HG03139 (cell line): ENCODE results near the gene SETD6.
A peak's percentile ranks its signal among the peaks of the same experiment; 100 is the strongest.

Experiments
- ATAC-seq: cut with Tn5 transposase; IDR thresholded peaks from one replicate; pipeline ENCODE4 v1.9.1; 2021; ENCODE audit not compliant: unreplicated experiment

Gene SETD6

DNA sequence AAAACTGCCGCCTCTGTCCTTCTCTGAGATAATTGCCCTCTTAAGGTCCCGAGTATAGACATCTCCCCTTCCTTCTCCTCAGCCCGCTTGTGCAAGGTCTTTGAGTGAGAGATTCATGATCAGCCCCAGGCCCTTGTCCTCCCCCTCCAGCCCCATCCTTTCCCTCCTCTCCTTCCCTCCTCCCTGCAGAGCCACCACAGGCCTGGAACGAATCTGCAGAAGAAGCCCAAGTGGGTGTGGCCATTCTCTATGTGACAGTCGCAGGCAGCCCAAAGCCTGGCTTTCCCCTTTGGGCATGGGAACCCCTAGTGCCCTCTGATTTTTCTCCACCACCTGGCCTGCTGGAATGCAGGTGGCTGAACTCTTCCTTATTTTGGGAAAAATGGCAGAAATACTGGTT, 22.6 kb upstream of the SETD6 start:
- no peak for ATAC-seq

DNA sequence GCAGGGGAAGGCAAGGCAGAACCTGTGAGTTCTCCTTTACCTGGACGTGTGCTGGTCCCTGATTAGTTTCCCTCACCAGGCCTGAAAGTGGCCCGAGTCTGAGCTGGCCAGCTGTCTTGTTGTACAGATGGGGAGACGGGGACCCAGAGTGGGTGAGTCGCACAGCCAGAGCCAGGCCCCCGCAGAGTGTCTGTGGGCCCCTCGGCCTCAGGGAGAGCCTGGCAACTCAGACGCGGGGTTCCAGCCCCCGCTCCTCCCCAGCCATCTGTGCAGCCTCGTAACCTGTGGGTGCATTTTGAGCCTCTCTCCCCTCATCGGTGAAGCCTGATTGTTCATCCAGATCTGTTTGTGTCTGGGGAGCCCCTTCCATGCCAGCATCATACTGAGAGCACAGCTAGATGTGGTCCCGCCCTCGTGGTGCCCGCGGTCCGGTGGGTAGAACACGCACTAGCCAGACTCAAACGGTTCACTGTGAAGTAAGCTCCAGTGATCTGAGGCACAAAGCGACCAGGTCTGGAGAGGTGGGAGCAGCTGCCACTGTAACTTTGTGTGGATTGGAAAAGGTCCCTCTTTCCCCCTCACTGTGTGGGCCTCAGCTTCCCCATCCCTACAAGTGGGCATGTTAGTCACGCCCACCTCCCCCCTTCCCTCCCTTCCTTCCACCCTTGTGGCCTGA, 21.4 kb upstream of the SETD6 start:
- no peak for ATAC-seq

DNA sequence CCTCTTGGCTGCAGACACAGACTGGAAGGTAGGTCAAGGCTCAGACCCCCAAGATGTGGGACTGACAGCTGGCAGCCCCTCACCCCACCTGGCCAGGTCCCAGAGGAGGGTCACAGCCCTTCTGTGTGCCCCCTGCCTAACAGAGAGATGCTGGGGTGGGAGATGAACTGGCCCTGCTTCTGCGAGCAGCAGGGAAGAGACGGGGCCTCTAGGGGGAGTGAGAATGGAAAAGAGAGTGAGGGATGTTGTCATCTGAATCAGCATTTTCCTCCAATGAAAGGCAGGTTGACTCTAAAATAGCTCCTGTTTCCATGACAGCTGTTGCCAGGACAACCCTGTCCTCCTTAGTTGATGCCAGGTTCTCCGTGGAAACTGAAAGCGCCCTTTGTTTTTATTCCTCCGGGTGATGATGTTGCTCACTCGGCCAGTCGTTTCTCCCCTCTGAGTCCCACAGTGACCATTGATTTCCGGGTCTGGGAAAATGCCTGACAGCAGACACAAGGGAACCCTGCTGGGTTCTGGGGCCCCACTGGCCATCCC, 20.3 kb upstream of the SETD6 start:
- ATAC-seq, result peak; percentile 52

DNA sequence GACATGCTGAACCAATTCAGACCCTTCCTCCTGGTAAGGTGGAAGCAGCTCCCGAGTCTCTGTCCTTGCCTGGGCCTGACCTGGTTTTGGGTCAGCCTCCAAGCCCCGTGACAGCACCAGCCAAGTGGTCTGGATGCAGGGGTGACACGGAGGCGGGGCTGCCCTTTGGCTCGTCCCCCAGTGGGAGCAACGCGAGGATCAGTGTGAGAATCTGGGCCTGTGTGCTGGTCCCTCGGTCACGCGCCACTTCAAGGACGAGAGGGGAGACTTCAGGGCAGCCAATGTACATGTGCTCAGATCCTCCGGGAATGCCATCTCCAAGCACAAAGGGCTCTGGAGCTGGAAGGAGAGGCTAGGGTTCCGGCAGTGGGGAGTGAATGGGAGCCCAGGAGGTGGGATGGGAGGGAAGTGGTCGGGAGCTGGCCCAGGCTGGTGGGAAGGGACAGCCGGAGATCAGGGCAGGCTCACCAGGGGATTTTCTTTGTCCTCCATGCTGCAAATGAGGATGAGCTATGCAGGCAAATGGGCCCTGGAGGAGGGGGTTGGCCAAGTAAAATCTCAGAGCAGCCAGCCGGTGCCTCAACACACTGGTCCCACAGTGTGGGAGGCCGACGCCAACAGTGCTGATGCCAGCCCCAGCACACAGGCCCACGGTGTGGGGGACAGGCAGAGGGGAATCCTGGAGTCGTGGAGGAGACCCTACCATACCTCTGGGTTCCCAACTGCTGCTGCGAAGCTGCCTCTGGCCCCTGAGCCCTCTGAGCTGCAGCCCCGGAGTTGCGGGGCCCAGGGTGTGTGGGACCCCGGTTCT, 19.6 kb upstream of the SETD6 start:
- no peak for ATAC-seq

DNA sequence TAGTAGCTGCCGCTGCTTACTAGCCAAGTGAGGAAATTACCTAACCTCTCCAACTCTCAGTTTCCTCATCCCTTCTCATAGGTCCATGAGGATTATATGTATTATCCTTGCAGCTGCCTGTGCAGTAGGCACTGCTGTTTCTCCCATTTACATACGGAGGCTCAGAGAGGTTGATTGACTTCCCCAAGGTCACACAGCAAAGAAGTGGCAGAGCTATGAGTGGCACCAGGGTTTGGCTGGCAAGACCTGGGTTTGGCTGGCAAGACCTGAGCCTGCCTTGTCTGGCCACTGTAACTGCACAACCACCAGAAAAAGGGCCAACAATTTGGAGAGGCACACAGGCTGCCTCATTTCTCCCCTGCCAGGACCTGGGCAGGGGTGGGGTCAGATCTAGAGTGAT, 17.8 kb upstream of the SETD6 start:
- ATAC-seq, result no peak

DNA sequence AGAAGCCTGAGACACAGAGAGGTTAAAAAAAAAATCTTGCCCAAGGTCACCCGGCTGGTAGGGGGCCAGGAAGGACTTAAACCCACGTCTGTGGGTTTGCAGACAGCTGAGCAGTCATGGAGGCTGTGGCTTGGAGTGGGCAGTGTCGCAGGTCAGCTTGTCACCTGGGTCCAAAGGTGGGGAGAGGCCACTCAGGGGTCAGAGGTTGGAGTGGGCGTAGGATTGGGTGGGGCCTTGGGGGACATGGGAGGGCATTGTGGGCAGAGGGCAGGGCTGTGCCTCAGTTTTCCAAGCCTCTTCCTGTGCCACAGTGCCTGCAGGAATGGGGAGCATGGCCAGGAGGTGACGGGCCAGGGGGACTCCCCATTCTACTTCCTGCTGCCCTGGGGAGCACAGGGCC, 17.4 kb upstream of the SETD6 start:
- ATAC-seq, result no peak

DNA sequence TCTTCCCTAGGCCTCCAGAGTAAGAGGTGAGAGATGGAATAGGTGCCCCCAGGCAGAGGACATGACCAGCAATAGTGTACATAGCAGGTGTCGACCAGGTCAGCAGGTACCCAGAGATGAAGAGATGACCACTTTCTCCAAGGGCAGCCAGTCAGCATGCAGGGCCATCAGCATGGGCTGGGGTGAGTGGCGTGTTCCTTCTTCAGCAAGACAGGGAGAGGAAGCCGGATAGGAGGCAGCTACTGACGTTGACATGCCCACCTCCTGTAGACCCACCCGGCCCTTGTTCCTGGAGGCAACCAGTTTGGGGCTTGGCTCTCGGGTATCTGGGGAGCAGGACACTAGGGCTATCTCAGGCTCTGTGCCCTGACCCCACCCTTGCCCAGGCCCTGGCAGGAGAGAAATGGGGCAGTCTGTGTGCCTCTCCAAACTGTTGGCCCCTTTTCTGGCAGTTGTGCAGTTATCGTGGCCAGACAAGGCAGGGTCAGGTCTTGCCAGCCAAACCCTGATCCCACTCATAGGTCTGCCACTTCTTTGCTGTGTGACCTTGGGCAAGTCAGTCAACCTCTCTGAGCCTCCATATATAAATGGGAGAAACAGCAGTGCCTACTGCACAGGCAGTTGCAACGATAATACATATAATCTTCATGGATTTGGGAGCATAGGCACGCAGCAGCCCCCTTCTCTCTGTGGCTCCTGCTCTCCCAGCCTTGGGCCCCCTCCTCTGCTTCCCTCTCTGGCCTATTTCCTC, 16.8 kb upstream of the SETD6 start:
- no peak for ATAC-seq

DNA sequence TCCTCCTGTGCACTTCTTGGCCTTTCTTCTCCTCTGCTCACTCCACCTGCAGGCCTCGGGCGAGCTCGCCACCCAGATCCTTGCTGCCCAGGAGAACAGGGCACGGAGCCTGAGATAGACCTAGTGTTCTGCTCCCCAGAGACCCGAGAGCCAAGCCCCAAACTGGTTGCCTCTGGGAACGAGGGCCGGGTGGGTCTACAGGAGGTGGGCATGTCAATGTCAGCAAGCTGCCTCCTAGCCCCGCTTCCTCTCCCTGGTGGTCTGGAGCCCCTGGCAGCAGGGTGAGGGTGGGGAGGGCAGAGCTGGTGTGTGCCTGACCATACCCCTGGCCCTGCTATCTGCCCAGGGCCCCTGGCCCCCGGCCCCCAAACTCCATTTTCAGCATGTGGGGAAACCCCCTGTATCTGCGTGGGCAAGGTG, 16.2 kb upstream of the SETD6 start:
- no peak for ATAC-seq

DNA sequence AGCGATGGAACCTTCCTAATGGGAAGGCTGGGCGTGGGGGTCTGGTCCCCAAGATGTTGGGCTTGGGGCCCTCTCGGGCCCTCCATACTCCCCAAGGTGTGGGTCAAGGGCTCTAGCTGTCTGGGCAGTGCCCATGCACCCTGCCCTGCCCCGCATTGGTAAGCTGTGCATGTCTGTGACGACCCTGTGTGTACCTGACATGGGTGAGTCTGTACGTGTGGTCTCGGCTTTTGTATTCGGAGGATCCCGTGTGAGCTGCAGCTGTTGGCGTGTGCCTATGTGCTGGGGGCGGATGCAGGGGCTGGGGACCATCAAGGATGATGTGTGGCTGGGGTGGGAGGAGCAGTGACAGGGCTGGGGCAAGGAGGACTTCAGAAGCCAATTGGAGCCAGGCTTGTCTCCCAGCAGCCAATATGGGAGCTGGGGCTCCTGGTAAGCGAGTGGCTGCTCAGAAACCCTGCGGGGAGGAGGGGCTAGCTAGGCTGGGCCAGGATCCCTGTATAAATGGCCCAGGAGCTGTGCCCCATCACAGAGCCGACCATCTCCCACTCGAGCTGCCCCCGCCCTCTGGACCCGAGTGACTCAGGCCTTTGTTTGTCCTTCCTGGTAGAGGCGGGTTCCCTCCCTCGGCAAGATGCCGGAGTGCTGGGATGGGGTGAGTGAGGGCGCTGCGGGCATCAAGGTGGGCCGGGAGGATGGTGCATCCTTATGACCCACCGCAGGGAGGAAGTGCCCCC, 15.5 kb upstream of the SETD6 start, which contains the start of gene NDRG4:
NDRG4 (plus strand) TSS at position 529 of the 737 bp plus-strand sequence; CDS start at position 635, 106 bp downstream.
- ATAC-seq, result peak; percentile 46

DNA sequence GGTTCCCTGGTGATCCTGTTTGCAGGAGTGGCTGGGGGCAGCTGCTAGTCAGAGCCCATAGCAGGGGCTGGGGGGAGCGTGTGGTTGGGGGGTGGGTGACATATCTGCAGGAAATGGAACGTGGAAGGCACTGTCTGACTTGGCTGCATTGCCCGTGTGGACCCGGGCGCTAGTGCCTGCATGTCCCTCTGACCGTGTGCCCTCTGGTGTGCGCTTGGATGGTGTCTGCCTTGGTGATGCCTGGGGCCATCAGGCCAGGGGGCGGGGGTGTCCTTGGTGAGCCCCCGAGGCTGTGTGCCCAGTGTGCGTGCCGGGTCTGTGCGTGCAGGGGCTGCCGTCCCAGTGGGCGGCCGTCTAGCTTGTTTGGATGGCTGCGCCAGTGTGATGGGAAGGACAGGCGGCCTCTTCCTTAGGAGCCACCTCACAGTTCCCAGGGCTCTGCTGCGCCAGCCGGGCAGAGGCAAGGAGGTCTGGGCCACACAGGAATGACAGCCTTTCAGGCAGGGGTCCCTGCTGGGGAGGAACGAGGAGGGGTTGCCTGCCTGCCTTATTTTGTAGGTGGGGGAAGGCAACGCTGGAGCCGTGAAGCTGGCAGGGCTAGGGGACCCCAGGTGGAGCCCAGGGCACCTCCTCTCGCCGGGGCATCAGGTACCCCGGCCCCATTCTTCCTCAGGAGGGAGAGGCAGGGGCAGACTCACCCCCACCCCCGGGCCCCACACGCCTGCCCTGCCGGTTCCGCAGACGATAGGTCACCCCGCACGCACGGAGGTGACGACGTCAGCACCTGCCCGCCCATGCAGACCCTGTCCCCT, 14.7 kb upstream of the SETD6 start:
- ATAC-seq, result no peak

DNA sequence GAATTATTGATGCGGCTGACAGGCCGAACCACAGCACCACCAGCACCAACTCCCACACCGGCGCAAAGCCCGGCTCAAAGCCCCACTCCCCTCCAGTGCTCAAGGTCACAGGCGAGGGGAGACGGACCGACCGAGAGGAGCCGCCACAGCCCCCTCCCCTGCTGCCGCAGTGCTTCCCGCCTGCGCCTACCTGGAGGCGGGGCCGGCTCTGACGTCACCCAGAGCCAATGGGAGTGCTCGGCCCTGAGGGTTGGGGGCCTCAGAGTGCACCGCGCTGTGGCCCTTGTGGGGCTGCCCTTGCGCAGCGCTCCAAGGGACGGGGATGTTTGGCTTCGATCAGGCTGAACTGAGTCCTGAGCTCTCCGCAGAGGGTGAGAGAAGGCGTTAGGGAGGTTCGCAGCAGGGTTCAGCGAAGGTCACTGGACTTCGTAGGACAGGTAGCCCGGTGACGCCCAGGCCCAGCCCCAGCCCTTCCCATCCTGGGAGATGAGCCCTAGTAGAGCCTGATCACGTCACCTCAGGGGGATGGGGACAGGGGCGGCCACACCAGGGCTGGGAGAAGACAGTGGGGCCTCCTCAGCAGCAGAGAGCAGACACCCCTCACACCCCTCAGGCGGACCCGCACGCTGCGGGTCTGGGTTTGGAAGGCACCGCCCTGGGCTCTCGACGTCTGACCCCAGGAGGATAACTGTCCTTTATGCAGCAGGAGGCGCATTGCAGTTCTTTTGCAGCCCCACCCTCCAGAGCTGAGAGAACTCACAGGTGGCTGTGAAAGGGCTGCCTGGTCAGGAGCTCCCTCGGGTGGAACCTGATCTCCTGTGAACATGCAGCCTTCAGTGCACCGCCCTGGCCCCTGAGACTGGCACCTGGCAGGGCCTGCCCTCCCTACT, 13.8 kb upstream of the SETD6 start:
- ATAC-seq, result no peak

DNA sequence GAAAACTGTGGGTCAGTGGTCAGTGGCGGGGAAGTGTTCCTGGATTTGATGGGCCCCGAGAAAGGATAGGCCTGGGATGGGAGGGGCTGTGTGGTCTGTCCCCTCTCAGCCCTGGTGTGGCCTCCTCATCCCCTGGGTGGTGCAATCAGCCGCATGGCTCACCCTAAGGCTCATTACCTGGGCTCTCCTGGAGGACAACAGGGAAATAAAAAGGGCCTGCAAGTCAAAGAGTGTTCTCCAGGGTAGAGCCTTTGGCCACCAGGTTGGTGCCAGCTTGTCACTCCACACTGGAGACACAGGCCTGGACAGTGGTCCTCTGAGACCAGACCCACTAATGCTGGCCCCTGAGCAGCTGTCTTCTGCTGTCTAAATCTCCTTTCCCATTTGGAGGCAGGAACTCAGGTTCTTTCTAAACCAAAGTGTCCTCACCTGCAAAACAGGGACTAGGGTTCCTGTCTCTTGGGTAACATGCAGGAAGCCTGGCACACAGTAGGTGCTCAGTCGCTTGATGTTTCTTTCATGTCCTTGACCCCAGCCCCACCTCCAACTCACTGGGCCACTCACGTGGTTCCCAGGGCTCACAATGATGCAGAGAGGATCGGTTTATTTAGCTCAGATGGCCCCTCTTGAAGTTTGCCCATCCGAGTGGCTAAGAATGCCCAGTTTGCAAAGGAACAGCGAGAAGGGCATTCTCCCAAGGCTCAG, 12.9 kb upstream of the SETD6 start:
- ATAC-seq, result no peak

DNA sequence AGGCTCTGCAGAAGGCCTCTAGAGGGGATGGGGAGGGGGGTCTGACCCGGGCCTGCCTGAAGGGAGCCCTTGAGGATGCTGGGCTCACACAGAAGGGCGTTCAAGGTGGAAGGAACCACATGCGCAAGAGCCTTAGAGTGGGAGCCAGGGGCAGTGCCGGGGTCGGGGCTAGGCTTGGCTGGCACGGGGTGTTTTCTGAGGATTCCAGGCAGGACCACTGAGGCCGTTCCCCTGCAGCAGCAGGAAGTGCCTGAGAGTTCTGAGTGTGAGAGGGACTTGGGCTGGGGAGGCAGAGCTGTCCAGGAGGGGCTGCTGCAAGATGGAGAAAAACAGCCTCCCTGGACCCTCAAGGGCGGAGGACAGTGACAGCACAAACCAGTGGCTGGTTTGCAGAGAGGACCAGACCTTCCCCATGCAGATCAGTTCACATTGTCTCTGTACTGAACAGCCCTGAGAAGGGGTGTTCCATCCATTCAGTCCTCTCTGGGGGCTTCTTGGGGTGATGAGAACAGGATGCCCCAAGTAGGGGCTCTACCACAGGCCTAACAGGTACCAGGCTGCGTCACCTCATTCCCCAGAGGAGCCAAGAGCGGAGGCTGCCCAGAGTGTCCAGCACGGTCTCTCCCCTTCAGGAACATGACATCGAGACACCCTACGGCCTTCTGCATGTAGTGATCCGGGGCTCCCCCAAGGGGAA, 12.0 kb upstream of the SETD6 start:
- no peak for ATAC-seq

DNA sequence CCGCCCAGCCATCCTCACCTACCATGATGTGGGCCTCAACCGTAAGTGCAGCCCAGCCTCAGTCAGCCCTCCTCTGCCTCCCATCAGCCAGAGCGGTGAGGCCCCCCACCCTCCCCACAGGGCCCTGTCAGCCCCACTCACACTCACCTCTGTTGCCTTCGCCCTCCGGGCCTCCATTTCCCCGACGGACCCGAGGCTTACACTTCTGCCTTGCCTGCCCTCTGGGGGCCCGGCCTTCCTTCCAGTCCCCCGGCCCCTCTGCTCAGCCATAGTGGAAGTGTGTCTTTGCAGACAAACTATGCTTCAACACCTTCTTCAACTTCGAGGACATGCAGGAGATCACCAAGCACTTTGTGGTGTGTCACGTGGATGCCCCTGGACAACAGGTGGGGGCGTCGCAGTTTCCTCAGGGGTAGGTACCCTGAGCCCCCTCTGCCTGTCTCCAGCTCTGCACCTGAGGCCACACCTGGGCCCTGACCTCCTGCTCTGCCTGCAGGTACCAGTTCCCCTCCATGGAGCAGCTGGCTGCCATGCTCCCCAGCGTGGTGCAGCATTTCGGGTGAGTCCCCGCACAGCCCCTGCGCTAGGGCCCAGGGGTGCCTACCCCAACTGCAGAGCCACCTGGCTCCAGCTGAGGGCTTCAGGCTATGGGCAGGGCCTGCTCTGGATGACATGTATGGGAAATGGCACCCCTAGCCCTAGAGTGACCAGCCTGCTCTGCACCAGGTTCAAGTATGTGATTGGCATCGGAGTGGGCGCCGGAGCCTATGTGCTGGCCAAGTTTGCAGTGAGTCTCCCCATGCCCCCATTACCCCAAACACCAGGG, 11.2 kb upstream of the SETD6 start:
- ATAC-seq, result no peak

DNA sequence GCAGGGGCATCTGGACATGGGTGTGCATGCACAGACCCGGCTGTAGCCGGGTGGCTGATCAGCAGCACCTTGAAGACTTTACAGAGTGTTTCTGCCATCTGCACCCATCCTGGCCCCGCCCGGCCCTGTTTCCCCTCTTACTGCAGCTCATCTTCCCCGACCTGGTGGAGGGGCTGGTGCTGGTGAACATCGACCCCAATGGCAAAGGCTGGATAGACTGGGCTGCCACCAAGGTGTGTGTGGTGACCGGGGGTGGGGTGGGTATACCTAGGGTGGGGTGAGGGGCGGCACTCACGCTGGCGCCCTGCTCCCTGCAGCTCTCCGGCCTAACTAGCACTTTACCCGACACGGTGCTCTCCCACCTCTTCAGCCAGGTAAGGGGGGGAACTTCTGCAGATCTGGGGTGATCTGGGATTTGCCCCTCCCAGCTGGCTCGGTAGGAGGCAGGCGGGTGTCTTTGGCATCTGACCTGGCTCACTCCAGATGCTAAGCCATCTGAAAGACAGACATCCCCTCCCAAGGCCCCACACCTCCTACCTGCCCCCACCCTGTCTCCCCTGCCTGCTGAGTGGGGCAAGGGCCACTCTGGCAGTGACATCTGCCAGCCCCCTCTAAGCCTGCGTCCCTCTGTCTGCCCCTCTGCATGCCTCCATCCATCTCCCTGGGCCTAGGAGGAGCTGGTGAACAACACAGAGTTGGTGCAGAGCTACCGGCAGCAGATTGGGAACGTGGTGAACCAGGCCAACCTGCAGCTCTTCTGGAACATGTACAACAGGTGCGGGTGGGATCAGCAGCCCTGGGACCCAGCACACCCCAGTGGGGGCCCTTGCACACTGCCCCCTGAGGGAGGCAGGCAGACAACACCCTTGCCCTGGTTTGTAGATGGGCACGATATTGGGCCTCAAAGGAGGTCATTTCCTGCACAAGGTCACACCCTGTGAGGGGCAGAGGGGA, 8.8 kb upstream of the SETD6 start:
- ATAC-seq, result no peak
